ENCODE measurements around the gene NFKBIL1. TPM values are rescaled to one million over a fixed set of nuclear protein-coding genes. Genes with fewer than 3 reads are reported as not detected.

The NFKBIL1 gene
- polyA plus RNA-seq, 1 of the 3 experiments (the other 2 are of a cell fraction), result 17.1 TPM

DNA sequence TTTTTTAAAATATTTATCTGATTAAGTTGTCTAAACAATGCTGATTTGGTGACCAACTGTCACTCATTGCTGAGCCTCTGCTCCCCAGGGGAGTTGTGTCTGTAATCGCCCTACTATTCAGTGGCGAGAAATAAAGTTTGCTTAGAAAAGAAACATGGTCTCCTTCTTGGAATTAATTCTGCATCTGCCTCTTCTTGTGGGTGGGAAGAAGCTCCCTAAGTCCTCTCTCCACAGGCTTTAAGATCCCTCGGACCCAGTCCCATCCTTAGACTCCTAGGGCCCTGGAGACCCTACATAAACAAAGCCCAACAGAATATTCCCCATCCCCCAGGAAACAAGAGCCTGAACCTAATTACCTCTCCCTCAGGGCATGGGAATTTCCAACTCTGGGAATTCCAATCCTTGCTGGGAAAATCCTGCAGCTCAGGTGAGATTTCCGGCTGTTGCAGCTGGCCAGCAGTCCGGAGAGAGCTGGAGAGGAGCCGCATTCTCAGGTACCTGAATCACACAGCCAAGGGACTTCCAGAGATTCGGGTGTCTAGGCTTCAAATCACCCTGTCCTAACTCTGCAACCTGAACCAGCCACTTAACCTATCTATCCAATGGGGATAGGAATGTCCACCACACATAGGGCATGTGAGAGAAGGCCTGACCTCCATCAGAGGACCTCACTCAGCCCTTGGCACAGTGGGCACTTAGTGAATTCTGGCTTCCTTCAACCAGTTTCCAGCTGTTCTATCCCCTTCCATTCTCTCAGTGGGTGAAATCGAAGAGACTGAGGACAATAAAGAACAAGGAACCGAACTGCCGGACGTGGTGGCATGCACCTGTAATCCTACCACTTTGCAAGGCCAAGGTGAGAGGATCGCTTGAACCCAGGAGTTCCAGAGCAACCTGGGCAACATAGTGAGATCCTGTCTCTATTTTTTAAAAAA, 31.0 kb downstream of the NFKBIL1 start:
- Histone ChIP-seq H2AFZ (ENCODE audit: low read depth) (no peak overlapping the region), H3F3A (replicated peaks; ENCODE audit: insufficient read depth) (no peaks in the 10 kb centered on the region), H3K79me2 (ENCODE audit: insufficient read depth) (no peaks in the 10 kb centered on the region), H4K20me1 (ENCODE audit: insufficient read depth) (no peaks in the 10 kb centered on the region), H3K9me2 (no peaks in the 10 kb centered on the region), H3K4me1 (ENCODE audit: control insufficient read depth in 1 of 2, insufficient read depth in 2 of 2, low read depth in 1 of 2, low read length in 1 of 2) (peaks cover 0 to 11% of the 10 kb centered on the region in 2 experiments; a peak in 1 of 4 replicates), H3K9me3 (no peaks in the 10 kb centered on the region), H3K9ac (no peak overlapping the region), H3K27ac (ENCODE audit: low read depth in 2 of 2, low read length in 1 of 2) (no peak overlapping the region), H3K4me2 (no peak overlapping the region), H3K4me3 (ENCODE audit: low read depth in 2 of 2, low read length in 1 of 2) (no peak overlapping the region), H3K36me3 (replicated peaks in 1 of 2; ENCODE audit: control insufficient read depth in 1 of 2, insufficient read depth in 2 of 2, low read length in 1 of 2) (no peaks in the 10 kb centered on the region), H3K27me3 (ENCODE audit: insufficient read depth) (no peaks in the 10 kb centered on the region)
- no peak for DNase-seq
- POLR2A ChIA-PET, result no interaction called here
- 68% methylated on average over 12 of the region's 12 CpGs for WGBS (ENCODE audit: low lambda C conversion rate)
- CTCF ChIA-PET, result interaction anchor here (0.8 to 17.6 kb wide), 4 partner anchors 11 to 111 kb away, joined by 3 to 312 read pairs (median 18); partner anchors contain the start of genes ATP6V1G2 and NFKBIL1
- TF ChIP-seq MXI1 (IDR thresholded peaks at IDR 0.05; ENCODE audit: low read depth, low read length), result no peak
- no peak for TF ChIP-seq TAF1 (IDR thresholded peaks at IDR 0.05; ENCODE audit: borderline replicate concordance, low read depth, low read length)
- TF ChIP-seq FOSL2 (IDR thresholded peaks at IDR 0.05; ENCODE audit: borderline replicate concordance, low read depth), result no peak
- TF ChIP-seq NFIC (IDR thresholded peaks at IDR 0.05; ENCODE audit: borderline replicate concordance), result no peak
- no peak for TF ChIP-seq JUND (IDR thresholded peaks at IDR 0.05)
- no peak for TF ChIP-seq RCOR1 (IDR thresholded peaks at IDR 0.05; ENCODE audit: low read length)
- TF ChIP-seq, protein P1, sequence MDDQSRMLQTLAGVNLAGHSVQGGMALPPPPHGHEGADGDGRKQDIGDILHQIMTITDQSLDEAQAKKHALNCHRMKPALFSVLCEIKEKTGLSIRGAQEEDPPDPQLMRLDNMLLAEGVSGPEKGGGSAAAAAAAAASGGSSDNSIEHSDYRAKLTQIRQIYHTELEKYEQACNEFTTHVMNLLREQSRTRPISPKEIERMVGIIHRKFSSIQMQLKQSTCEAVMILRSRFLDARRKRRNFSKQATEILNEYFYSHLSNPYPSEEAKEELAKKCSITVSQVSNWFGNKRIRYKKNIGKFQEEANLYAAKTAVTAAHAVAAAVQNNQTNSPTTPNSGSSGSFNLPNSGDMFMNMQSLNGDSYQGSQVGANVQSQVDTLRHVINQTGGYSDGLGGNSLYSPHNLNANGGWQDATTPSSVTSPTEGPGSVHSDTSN (IDR thresholded peaks at IDR 0.05), result no peak
- no peak for TF ChIP-seq GATA2 (CRISPR knock-in tag; IDR thresholded peaks at IDR 0.05)
- no peak for TF ChIP-seq TCF12 (IDR thresholded peaks at IDR 0.05)
- TF ChIP-seq, protein P2, sequence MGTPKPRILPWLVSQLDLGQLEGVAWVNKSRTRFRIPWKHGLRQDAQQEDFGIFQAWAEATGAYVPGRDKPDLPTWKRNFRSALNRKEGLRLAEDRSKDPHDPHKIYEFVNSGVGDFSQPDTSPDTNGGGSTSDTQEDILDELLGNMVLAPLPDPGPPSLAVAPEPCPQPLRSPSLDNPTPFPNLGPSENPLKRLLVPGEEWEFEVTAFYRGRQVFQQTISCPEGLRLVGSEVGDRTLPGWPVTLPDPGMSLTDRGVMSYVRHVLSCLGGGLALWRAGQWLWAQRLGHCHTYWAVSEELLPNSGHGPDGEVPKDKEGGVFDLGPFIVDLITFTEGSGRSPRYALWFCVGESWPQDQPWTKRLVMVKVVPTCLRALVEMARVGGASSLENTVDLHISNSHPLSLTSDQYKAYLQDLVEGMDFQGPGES (IDR thresholded peaks at IDR 0.05; ENCODE audit: low read depth, low read length), result no peak
- TF ChIP-seq EZH2phosphoT487 (IDR thresholded peaks at IDR 0.05; ENCODE audit: borderline replicate concordance, low read depth), result no peak
- TF ChIP-seq ZBTB33 (IDR thresholded peaks at IDR 0.05; ENCODE audit: borderline replicate concordance, low read depth), result no peak
- TF ChIP-seq, protein P3, sequence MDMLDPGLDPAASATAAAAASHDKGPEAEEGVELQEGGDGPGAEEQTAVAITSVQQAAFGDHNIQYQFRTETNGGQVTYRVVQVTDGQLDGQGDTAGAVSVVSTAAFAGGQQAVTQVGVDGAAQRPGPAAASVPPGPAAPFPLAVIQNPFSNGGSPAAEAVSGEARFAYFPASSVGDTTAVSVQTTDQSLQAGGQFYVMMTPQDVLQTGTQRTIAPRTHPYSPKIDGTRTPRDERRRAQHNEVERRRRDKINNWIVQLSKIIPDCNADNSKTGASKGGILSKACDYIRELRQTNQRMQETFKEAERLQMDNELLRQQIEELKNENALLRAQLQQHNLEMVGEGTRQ (IDR thresholded peaks at IDR 0.05; ENCODE audit: borderline replicate concordance, low read depth, low read length), result no peak
- TF ChIP-seq ELF1 (IDR thresholded peaks at IDR 0.05), result no peak
- TF ChIP-seq GABPA (IDR thresholded peaks at IDR 0.05; ENCODE audit: low read depth), result no peak
